ENCODE results near the gene SLC6A3. TPM values are rescaled to one million over a fixed set of nuclear protein-coding genes. Genes with fewer than 3 reads are reported as not detected.

Gene SLC6A3
- total RNA-seq, 4 donors from 2014 or later: 0.20 to 0.90 TPM; not detected in 2

DNA sequence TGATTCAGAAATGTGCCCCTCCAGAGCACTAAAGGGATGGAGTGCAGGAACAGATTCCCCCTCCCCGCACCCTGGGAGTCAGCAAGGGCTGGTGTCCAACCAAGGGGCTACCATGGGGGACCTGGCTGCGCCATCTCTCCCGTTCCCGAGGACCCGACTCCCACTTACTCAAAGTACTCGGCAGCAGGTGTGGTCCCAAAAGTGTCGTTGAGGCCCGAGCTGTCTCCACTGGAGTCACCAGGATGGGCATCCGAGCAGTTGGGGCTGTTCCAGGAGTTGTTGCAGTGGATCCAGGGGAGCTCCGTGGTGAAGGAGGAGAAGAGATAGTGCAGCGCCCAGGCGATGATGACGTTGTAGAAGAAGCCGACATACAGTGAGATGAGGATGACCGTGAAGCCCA is 12.9 kb downstream of the SLC6A3 start:
- TF ChIP-seq, protein P1, sequence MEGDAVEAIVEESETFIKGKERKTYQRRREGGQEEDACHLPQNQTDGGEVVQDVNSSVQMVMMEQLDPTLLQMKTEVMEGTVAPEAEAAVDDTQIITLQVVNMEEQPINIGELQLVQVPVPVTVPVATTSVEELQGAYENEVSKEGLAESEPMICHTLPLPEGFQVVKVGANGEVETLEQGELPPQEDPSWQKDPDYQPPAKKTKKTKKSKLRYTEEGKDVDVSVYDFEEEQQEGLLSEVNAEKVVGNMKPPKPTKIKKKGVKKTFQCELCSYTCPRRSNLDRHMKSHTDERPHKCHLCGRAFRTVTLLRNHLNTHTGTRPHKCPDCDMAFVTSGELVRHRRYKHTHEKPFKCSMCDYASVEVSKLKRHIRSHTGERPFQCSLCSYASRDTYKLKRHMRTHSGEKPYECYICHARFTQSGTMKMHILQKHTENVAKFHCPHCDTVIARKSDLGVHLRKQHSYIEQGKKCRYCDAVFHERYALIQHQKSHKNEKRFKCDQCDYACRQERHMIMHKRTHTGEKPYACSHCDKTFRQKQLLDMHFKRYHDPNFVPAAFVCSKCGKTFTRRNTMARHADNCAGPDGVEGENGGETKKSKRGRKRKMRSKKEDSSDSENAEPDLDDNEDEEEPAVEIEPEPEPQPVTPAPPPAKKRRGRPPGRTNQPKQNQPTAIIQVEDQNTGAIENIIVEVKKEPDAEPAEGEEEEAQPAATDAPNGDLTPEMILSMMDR (IDR thresholded peaks at IDR 0.05): no peak
- TF ChIP-seq EP300 (IDR thresholded peaks at IDR 0.05): no peak
- no peak for TF ChIP-seq POLR2A (IDR thresholded peaks at IDR 0.05)
- WGBS, 2 donors: 93 to 94% methylated on average over 15 of the region's 15 CpGs
- no peaks in the 10 kb centered on the region for H3K27me3 ChIP-seq
- DNase-seq (ENCODE audit: low spot score in 2 of 2): no peak
- H3K27ac ChIP-seq: no peak overlapping the region
- no peaks in the 10 kb centered on the region for H3K36me3 ChIP-seq
- H3K4me1 ChIP-seq: no peaks in the 10 kb centered on the region
- no peak overlapping the region for H3K4me3 ChIP-seq
- peaks cover 0 to 63% (median 7%) of the 10 kb centered on the region in 4 donors for H3K9me3 ChIP-seq

DNA sequence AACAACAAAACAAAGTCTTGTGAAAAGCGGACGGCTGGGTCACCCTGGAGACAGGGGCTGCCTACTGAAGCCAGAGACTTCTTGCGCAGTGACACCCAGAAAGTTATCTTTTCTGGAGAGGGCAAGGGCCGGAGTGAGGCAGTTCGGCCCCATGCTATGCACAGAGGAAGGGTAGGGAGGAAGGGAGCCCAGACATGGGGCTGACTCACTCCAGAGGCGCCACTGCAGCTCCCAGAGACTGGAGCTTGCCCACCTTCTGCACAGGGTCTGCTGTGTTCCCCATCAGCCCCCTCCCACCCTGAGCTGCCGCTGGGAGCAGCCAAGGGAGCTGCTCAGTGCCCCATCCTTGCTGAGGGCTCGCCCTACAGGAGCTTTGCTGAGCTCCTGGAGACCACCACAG is 13.3 kb downstream of the SLC6A3 start:
- Histone ChIP-seq H3K36me3 (no peaks in the 10 kb centered on the region), H3K27me3 (no peaks in the 10 kb centered on the region), H3K4me1 (no peaks in the 10 kb centered on the region), H3K4me3 (no peak overlapping the region), H3K27ac (no peak overlapping the region), H3K9me3 (peaks cover 0 to 67% (median 8%) of the 10 kb centered on the region in 4 donors)
- WGBS, 2 donors: 86 to 90% methylated on average over 8 of the region's 8 CpGs
- TF ChIP-seq, protein P1 (IDR thresholded peaks at IDR 0.05): no peak
- no peak for TF ChIP-seq EP300 (IDR thresholded peaks at IDR 0.05)
- TF ChIP-seq POLR2A (IDR thresholded peaks at IDR 0.05): no peak
- DNase-seq (ENCODE audit: low spot score in 2 of 2): no peak

DNA sequence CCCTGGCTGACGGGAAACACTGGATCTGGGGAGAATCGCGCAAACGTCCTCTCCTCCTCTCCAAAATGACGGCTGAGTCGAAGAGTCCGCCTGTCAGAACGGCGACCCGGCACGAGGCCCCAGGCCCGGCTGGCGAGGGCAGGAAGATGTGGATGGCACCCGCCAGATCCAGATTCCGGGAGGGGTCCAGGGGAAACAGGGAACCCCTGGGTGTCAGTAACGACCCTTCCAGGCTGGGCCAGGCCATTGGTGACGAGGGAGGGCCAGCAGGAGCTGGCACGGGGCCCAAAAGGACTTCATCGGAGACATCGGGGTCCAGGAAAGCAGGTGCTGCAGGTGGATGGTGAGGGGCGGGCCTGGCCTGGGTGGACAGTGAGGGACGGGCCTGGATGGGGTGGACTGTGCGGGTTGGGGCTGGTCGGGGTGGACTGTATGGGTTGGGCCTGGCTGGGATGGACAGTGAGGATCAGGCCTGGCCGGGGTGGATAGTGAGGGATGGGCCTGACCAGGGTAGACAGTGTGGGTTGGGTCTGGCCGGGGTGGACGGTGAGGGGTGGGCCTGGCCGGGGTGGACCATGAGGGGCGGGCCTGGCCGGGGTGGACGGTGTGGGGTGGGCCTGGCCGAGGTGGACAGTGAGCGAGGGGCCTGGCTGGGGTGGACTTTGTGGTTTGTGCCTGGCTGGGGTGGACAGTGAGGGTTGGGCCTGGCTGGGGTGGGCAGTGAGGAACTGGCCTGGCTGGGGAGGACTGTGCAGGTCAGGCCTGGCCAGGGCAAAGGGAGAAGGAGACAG is 14.0 kb downstream of the SLC6A3 start:
- no peak overlapping the region for H3K27ac ChIP-seq
- H3K27me3 ChIP-seq: no peaks in the 10 kb centered on the region
- TF ChIP-seq POLR2A (IDR thresholded peaks at IDR 0.05) (no peak), EP300 (IDR thresholded peaks at IDR 0.05) (no peak)
- TF ChIP-seq, protein P1 (IDR thresholded peaks at IDR 0.05): no peak
- H3K9me3 ChIP-seq: peaks cover 0 to 74% (median 8%) of the 10 kb centered on the region in 4 donors
- H3K4me1 ChIP-seq: no peaks in the 10 kb centered on the region
- no peak overlapping the region for H3K4me3 ChIP-seq
- DNase-seq (ENCODE audit: low spot score in 2 of 2): no peak
- no peaks in the 10 kb centered on the region for H3K36me3 ChIP-seq
- 89% methylated on average over 33 of the region's 33 CpGs for WGBS, 2 donors

DNA sequence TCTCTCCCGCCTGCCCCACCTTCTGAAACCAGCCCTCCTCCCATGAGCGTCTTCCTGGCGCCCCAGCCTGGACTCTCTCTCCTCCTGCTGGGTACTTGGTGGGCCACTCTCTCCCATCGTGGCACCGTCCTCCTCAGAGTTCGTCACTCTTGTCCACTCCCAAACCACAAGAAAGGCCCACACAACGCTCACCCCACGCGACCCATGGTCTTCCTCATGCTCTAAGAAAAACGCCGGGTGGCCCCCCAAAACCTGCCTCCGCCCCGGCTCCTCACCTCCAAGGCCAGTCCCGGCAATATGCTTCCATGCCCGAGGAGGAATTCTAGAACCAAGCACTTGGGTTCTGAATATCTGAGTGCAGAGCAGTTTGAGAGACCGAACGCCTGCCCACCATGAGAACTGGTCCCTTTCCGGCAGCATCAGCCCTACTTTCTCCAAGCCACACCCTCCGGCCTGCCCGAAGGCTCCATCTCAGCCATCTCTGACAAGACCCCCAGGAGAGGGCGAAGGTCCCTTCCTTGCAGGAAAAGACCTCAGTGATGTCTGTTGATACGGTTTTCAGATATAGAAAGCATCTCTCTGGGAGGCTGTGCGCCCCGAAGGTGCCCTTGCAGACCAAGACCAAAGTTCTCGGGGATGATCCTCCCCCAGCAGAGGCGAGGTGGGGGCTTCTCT is 15.0 kb downstream of the SLC6A3 start:
- Histone ChIP-seq H3K27ac (no peak overlapping the region), H3K27me3 (no peaks in the 10 kb centered on the region), H3K36me3 (no peaks in the 10 kb centered on the region), H3K4me3 (no peak overlapping the region), H3K9me3 (peaks cover 0 to 83% (median 8%) of the 10 kb centered on the region in 4 donors), H3K4me1 (no peaks in the 10 kb centered on the region)
- DNase-seq (ENCODE audit: low spot score in 2 of 2): no peak
- TF ChIP-seq POLR2A (IDR thresholded peaks at IDR 0.05) (no peak), EP300 (IDR thresholded peaks at IDR 0.05) (no peak)
- TF ChIP-seq, protein P1 (IDR thresholded peaks at IDR 0.05): no peak
- 88 to 90% methylated on average over 26 of the region's 26 CpGs for WGBS, 2 donors

DNA sequence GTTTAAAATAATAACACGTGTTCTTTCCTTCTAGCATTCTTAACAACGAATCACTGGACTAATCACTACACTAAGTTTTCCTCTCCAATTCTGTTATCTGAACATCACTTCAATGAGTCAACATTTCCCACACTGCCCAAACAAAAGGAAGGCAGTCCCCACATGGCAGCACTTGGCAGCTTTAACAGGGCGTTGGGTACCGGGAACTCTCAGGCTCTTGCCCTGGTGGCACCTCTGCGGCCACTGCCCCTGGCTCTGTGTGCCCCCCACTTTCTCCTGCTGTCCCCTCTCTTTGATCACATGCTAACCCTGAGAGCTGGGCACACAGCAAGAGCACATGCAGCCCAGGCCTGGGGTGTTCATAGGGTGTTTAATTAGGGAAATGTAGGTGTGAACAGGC is 15.7 kb downstream of the SLC6A3 start:
- no peak overlapping the region for H3K4me3 ChIP-seq
- TF ChIP-seq EP300 (IDR thresholded peaks at IDR 0.05): no peak
- peaks cover 0 to 89% (median 8%) of the 10 kb centered on the region in 4 donors for H3K9me3 ChIP-seq
- no peaks in the 10 kb centered on the region for H3K36me3 ChIP-seq
- no peaks in the 10 kb centered on the region for H3K4me1 ChIP-seq
- WGBS, 2 donors: 86 to 94% methylated on average over 5 of the region's 5 CpGs
- no peak overlapping the region for H3K27ac ChIP-seq
- DNase-seq (ENCODE audit: low spot score in 2 of 2): no peak
- H3K27me3 ChIP-seq: no peaks in the 10 kb centered on the region

Measured in tibial nerve (tissue), 4 donors.